PFSK-1 (cell line): ENCODE measurements around the gene RNF115.

Experiments used
- FOXP2 ChIP-seq: optimal IDR thresholded peaks from 2 replicates; pipeline ENCODE3; 2011; ENCODE audit warnings: borderline replicate concordance, control low read depth, inconsistent platforms; ENCODE audit not compliant: insufficient read depth; ENCODE audit errors: extremely low read length, extremely low read depth
- POLR2AphosphoS5 ChIP-seq: IDR thresholded peaks from 2 replicates; pipeline ENCODE4 v1.6.1; 2012; ENCODE audit warnings: low read depth, mild to moderate bottlenecking, control low read depth, low read length, moderate library complexity
- REST ChIP-seq, 2 experiments: IDR thresholded peaks; 2 replicates each; pipeline versions ENCODE4 v1.6.1 to v1.8.0; 2011 to 2012; ENCODE audit warnings: low read depth in 2 of 2, low read length in 2 of 2, control low read depth in 1 of 2, inconsistent platforms in 1 of 2, mild to moderate bottlenecking in 1 of 2, moderate library complexity in 1 of 2; ENCODE audit not compliant: insufficient read depth in 1 of 2
- SIN3A ChIP-seq: IDR thresholded peaks from 2 replicates; pipeline ENCODE4 v1.6.1; 2012; ENCODE audit warnings: mild to moderate bottlenecking, low read length, moderate library complexity, borderline replicate concordance; ENCODE audit not compliant: insufficient read depth
- TAF1 ChIP-seq: IDR thresholded peaks from 2 replicates; pipeline ENCODE4 v1.6.1; 2012; ENCODE audit warnings: low read length, control low read depth, borderline replicate concordance; ENCODE audit not compliant: insufficient read depth

RNF115 gene

DNA sequence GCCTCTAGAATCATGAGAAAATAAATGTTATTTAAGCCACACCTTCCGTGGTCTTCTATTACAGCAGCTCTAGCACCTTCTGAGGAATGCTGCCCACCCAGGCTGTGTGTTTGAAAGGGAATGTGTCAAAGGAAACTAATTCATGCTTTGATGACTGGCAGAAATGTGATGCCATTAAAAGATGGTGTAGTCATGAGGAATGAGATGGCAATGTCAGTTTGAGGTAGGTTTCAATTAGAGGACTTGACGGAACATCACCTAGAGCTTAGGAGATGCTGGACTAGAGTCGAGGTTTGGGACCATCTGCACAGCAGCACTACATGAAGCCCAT, 127.3 kb downstream of the RNF115 start:
- TF ChIP-seq FOXP2 = no peak
- TF ChIP-seq TAF1 = no peak
- TF ChIP-seq REST (IDR thresholded peaks at IDR 0.05; ENCODE audit: insufficient read depth in 1 of 2, low read depth in 2 of 2, low read length in 2 of 2) = no peak

DNA sequence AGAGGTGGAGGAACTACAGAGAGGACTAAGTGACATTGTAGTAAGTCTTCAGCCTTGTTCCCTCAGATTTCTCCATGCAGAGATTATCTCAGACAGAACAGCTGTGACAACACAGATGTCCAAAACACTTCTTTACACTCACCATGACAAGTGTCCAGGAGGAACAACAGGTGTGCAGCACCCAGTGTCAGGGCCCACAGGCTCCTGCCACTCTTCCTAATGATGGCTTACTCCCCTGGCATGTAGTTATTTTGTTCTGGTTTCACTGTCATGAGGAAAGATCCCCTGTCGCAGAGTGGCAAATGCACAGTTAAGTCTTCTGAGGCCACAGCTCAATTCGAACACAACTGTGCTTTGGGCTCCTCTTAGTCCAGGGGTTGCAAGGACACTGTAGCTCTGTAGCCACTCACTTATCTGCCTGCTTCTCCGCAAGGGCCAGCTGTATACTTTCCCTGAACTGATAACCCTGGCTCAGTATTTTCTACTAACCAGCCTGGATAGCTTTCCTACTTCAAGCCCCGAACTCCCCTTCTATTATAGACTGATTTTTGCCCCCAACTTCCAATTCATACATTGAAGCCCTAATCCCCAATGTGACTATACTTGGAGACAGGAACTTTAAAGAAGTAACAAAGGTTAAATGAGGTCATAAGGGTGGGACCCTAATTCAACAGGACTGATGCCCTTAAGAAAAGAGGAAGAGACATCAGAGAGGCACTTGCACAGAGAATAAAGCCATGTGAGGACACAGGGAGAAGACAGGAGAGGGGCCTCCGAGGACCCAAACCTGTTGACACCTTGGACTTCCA, 127.9 kb downstream of the RNF115 start:
- TF ChIP-seq FOXP2 (no peak), REST (IDR thresholded peaks at IDR 0.05; ENCODE audit: insufficient read depth in 1 of 2, low read depth in 2 of 2, low read length in 2 of 2) (no peak), TAF1 (no peak), SIN3A (no peak), POLR2AphosphoS5 (no peak)

- TF ChIP-seq REST (IDR thresholded peaks at IDR 0.05; ENCODE audit: insufficient read depth in 1 of 2, low read depth in 2 of 2, low read length in 2 of 2) (no peak), FOXP2 (no peak), POLR2AphosphoS5 (no peak), SIN3A (no peak), TAF1 (no peak)
Measured at GRCh38 chr1:145692785-145693443, 131.0 kb downstream of the RNF115 start.

DNA sequence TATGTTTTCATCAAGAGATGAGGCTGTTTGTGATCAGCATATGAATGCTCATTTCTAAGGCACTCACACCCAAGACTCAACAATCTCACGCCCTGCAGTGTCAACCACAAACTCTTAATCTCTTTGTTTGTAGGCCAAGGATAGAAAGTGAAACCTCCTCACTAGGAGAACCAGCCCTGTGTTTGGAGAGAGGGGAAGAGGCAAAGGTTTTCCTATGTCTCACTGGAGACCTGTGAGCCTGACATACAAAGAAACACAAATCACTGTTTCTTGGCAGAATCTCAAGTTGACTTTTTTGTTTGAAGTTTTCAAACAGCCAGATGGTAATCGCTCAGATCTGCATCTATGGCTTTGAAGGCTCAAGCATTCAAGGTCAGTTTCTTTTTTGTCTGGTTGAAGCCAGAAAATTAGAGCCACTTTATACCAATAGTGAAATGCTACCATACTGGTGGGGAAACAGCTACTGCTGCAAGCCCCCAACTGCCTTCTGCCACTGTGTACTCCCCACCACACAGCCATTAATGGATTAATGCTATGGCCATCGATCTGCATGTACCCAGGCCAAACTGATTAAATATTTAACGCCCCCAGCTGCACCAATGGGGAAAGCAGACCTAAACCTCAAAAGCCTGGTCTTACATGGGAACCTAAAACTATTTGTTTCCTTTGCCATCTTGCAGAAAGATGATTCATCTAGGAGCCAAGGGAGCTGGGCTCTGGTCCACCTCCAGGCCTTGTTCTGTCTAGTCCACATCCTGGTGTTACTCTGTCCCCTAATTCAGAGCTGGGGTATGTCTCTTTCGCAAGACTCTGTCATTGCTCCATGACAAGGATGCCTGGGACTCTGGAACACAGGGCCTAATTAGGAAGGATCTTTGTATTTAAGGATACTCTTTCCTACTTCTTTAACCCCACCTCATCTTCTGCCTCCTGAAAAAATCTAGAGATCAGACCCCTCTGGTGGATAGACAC, 133.0 kb downstream of the RNF115 start:
- TF ChIP-seq POLR2AphosphoS5 = no peak
- no peak for TF ChIP-seq FOXP2
- no peak; the same call in 1 of the 2 replicates for TF ChIP-seq SIN3A
- no peak for TF ChIP-seq TAF1
- no peak for TF ChIP-seq REST (IDR thresholded peaks at IDR 0.05; ENCODE audit: insufficient read depth in 1 of 2, low read depth in 2 of 2, low read length in 2 of 2)
